Endometrial microvascular endothelial cells (primary cell): ENCODE results near the gene TEX36. TPM values are rescaled to one million over a fixed set of nuclear protein-coding genes. Genes with fewer than 3 reads are reported as not detected.

Experiments
- in situ Hi-C: cut with HindIII; loops from 2 replicates; pipeline ENCODE4 v1.10.0; 2017; ENCODE audit warnings: low sequenced_read_pairs, low pct_unique_long_range_greater_than_20kb; ENCODE audit errors: inconsistent ontology term
- total RNA-seq: library from RNA; depleted of rRNA; stranded (reverse); fragments of >200 nt; gene quantifications from one replicate; pipeline ENCODE4 v1.2.3, GENCODE V29; 2015; ENCODE audit errors: inconsistent ontology term

The TEX36 gene
- total RNA-seq, 1 donor from 2014 or later, result not detected

DNA sequence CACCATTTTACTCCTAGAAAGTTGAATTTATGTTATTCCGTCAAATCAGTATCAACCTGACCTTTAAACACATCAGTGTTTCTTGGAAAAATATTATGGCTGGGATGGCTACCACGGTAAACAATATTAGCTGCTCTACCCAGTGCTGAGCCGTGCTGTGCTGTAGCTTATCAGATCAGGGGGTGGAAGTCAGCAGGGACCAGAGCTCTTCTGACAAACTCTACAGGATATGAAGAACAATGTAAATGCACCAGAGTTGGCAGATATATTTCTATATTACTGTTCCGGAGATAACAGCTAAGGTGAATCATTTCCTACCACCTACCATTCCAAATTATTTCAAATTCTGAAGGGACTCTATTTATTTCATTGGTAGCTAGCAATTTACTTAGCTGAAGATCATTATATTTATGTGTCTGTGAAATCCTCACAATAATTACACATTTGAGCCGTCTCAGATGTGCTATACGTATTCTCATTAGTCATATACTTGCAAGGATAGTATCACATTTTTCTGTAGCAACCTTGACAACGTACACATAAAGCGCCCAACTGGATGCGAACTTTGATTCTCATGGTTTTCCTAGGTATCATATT is 76.5 kb downstream of the TEX36 start:
- in situ Hi-C loops, result no loop called here

Other genes starting within 250 kb of the TEX36 start
- 17.8 TPM for gene EDRF1, start 36.5 kb upstream of the TEX36 start, total RNA-seq
- gene MMP21, start 92.7 kb upstream of the TEX36 start, total RNA-seq, result not detected
- gene UROS, start 140.1 kb upstream of the TEX36 start, total RNA-seq, result 67.1 TPM
- 76.3 TPM for gene BCCIP, start 140.4 kb upstream of the TEX36 start, total RNA-seq
- gene DHX32, start 198.1 kb upstream of the TEX36 start, total RNA-seq, result 47.0 TPM
- 3.7 TPM for gene FANK1, start 213.4 kb upstream of the TEX36 start, total RNA-seq